Measurements from ENCODE around the gene C2orf69.
"Not testable (repeated sequence)": the region's sequence is repeated elsewhere in the genome, so short reads cannot be mapped to it uniquely, and the experiment has no call there.

Gene C2orf69

GRCh38 chr2:199911052-199911876, at the start of gene C2orf69:
Gene C2orf69, plus strand, starts transcription at chr2:199911293. Its CDS starts 146 bp downstream, at chr2:199911439.
- peak; percentile 98 for DNase-seq

- DNase-seq: no peak
These were observed 48.3 kb upstream of the C2orf69 start for GRCh38 chr2:199862788-199863187.

- no peak for DNase-seq
These were observed 45.2 kb upstream of the C2orf69 start for GRCh38 chr2:199865905-199866304.

GRCh38 chr2:199868431-199869226, 42.5 kb upstream of the C2orf69 start:
- no peak for DNase-seq

- no peak for DNase-seq
These were observed 41.9 kb upstream of the C2orf69 start for GRCh38 chr2:199869227-199869541.

GRCh38 chr2:199869653-199870052, 41.4 kb upstream of the C2orf69 start:
- no peak for DNase-seq

GRCh38 chr2:199870581-199870980, 40.5 kb upstream of the C2orf69 start:
- DNase-seq: no peak

GRCh38 chr2:199874209-199874608, 36.9 kb upstream of the C2orf69 start:
- DNase-seq: no peak

- no peak for DNase-seq
These were observed 35.7 kb upstream of the C2orf69 start for GRCh38 chr2:199875400-199875799.

GRCh38 chr2:199882667-199883066, 28.4 kb upstream of the C2orf69 start:
- DNase-seq: no peak

- DNase-seq: no peak
These were observed 27.4 kb upstream of the C2orf69 start for GRCh38 chr2:199883474-199884212.

GRCh38 chr2:199895406-199895805, 15.7 kb upstream of the C2orf69 start:
- DNase-seq: no peak

GRCh38 chr2:199896617-199897016, 14.5 kb upstream of the C2orf69 start:
- no peak for DNase-seq

GRCh38 chr2:199901942-199902341, 9.2 kb upstream of the C2orf69 start:
- no peak for DNase-seq

GRCh38 chr2:199902486-199903110, 8.5 kb upstream of the C2orf69 start:
- no peak for DNase-seq

- DNase-seq: no peak
These were observed 8.0 kb upstream of the C2orf69 start for GRCh38 chr2:199903111-199903510.

GRCh38 chr2:199907008-199907714, 3.9 kb upstream of the C2orf69 start:
- no peak for DNase-seq

- DNase-seq: no peak
These were observed 598 bp upstream of the C2orf69 start for GRCh38 chr2:199910338-199911051.

- no peak for DNase-seq
These were observed 726 bp downstream of the C2orf69 start for GRCh38 chr2:199911877-199912161.

GRCh38 chr2:199912553-199913114, 1.5 kb downstream of the C2orf69 start:
- DNase-seq: not testable (repeated sequence)

GRCh38 chr2:199914372-199914958, 3.4 kb downstream of the C2orf69 start:
- no peak for DNase-seq
